HTERT RPE-1 (cell line): Measurements from ENCODE around the gene TNFRSF12A.

Source experiments
- in situ Hi-C: fragments of 300-500 bp; cut with MboI; formaldehyde crosslinking; loops from 4 replicates; pipeline ENCODE4 v1.14.3; 2020; ENCODE audit warnings: low sequenced_read_pairs

Gene TNFRSF12A

DNA sequence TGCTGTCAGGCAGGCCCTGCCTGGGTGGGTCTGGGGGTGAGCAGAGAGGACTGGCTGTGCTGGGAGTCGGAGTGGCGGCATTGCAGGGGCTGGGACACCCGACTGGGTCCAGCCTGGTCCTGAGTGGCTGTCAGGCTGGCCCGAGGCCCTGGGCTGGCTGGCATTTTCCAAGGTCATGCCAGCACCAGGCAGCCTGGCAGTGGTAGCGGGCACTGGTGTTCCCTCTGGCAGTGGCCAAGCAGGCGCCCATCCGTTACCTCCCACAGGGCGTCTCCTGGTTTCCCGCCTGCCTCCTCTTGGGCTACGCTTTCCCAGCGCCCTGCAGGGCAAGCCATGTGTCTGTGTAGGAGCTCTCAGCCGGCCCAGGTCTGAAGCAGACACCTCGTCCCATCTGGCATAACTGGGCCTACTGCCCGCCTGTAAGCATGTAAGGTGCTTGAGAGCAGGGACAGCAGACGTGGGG, 34.2 kb upstream of the TNFRSF12A start:
- in situ Hi-C loops: no loop called here

DNA sequence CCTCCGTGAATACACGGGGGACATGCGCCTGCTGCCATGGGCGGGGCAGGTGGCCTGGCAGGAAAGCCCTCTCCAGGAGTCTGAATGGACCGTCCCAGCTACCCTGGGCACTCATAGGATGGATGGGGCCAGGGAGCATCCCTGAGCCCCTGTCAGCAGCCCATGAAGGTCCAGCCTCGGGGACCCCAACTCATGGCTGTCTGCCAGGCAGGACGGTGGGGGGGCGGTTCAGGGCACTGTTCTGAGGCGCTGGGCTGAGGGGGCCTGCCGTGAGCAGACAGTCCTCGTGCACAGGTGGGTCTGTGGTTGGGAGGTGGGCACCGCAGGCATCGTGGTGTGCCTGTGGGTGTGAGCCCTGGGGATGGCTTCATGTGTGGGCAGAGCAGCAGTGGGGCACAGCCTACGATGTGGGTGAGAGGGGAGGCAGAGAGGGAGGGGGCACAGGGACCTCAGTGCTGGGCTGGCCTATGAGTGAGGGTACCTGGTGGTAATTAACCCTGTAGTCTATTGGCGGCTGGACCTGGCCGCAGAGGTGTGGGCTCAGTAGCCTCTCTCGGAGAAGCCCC, 33.5 kb upstream of the TNFRSF12A start:
- in situ Hi-C loops: no loop called here

DNA sequence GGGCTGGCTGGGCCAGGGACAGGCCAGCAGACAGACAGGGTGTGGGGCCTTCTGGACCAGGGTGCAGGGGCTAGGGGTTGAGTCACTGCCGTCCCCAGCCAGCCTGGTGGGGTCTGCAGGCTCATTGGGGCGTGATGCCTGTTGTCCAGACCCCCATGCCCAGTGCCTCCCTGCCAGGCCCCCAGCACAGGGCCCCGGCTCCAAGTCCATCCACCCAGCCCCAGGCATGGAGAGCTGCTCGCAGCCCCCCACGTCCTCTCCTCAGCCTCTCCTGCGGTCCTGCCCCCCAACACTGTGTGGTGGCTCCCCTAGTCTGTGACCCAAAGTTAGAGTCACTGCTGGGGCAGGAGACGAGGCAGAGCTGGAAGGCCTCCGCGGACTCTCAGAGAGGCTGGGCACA, 32.9 kb upstream of the TNFRSF12A start:
- in situ Hi-C loops: no loop called here

DNA sequence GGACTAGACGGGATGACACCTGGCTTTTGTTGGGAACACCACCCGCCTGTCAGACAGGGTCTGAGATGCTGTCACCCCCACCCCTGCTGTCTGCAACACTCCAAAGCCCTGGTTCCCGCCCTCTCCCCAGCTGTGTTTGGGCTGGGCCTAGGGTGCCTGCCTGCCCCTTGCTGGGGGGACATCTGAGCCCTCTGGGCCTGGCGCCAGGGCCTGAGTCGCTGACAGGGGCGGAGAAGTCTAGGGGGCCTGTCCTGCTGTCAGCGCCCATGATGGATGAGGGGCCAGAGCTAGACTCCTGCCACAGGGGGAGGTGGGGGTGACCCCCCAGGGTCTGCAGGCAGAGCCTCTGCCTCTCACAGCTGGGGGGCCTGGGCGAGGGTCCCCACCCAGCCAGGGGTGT, 32.3 kb upstream of the TNFRSF12A start:
- in situ Hi-C loops: no loop called here

DNA sequence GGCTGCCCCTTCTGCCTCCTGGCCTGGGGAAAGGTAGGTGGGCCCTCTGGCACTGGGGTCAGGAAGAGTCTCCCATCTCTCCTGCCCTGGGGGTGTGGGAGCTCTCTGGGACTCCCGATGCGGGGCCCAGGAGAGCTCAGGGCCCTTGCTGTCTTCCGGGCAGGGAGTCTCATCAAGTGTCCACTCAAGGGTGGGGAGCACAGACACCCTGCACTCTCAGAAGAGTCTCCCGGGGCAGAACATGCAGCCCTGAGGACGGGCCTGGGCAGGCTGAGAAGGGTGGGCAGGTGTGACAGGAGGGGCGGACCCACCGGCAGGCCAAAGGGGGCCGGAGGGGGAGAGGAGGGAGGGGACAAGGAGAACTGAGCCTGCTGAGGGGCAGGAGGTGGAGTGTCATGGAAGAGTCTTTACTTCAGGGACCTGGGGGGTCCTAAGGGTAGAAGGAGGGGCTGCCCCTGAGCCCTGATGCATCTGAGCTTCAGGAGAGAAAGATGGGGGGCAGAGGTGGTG, 31.5 kb upstream of the TNFRSF12A start:
- in situ Hi-C loops: no loop called here

DNA sequence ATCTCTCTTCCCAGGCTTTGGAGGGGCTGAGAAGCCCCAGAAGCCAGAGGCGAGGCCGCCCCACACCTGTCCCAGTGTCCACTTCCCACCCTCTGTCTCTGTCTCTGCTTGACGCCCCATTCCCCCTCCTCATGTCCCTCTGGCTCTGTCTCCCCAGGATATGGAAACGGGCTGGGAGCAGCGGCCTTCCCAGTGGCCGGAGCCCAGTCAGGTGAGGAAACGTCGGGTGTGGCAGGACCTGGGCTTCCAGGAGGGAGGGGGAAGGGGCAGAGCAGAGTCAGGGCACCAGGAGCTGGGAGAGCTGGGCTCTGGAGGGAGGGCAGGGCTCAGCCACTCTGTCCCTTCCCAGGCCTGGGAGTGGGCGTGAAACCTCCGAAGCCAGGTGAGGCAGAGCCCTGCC, 29.3 kb upstream of the TNFRSF12A start:
- in situ Hi-C loops: no loop called here

DNA sequence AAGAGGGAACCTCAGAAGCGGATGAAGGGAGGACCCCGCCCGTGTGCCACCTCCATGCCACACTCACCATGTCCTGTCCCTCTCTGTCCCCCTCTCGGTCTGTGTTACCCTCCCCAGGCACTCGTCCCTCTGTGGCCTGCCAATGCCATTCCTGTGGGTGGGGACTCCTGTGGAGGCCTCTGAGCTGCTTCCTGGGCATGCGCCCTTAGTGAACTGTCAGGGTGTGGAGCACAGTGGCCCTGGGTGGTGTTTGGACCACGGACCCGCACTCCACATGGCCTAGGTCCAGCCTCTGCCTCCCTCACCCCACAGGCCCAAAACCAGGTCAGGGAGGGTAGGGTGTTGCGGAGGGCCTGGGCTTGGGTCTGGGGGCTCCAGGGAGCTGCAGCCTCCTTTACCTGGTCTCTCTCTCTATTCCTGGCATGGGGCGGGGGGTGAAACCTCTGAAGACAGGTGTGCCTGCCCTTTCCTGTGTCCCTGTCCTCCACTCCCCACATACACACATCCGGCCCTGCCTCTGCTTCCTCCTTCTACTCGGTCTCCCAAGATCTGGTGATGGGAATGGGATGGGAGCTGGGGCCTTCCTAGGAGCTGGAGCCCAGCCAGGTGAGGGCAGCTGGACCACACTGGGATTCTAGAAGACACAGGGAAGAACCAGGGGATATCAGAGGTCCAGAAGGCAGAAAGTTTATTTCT, 28.5 kb upstream of the TNFRSF12A start:
- in situ Hi-C loops: no loop called here

DNA sequence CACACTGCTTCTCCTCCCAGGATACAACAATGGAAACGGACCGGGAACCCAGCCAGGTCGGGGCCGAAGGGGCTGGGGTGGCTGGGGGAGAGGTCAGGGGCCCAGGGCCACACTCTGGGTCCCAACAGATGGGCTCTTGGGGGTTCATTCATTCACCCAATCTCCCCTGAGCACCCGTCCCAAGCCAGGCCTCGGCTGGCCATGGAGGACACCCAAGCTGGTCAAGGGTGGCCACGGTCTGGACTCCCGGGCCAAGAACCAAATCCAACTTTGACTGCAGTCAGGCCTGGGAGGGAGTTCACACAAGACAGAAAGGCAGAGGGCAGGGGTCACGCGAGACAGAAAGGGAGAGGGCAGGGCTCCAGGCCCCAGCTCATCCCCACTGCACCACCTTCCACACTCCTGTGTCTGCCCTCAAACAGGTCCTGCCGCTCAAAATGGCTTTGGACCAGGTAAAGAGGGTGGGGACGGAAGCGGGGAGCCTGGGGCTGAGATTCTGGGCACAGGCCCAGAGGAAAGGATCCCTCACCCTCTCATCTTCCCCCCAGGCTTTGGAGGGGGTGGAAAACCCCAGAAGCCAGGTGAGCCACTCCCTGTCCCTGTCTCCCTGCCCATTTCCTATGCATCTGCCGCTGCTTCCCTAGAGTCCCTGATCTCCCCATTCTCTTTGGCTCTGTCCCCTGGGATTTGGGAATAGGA, 27.6 kb upstream of the TNFRSF12A start:
- in situ Hi-C loops: no loop called here

DNA sequence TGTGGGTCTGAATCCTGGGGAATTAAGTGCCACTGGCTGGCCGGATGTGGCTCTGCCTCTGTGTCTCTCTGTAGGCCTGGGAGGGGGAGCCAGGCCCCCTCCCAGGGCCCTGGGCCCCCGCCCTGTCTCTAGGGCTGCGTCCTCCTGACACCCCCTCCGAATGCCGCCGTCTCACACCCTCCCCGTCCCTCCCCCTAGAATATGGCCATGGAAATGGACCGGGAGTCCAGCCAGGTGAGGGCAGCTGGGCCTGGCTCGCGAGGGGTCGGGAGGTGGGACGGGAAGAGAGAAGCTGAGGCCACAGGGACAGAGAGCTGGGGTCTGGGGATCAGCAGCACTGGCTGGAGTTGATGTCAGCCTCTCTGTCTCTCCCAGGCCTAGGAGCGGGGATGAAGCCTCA, 23.9 kb upstream of the TNFRSF12A start:
- in situ Hi-C loops: no loop called here

DNA sequence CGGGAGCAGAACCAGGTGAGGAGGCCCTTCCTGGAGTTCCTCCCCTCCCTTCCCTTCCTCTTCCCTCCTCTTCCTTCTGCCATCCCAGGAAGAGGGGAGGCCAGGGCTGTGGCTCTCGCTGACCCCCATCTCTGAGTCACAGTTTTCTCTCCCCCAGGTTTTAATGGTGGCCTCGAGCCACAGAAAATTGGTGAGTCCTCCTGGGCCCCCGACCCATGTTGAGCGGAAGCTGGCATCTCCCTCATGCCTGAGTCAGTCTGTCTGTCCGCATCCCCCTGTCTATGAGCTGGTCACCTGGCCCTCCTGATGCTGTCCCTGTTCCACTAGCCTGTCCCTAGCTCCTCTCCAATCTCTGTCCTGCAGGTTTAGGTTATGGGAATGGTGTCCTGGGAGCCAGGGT, 20.2 kb upstream of the TNFRSF12A start:
- in situ Hi-C loops: no loop called here

DNA sequence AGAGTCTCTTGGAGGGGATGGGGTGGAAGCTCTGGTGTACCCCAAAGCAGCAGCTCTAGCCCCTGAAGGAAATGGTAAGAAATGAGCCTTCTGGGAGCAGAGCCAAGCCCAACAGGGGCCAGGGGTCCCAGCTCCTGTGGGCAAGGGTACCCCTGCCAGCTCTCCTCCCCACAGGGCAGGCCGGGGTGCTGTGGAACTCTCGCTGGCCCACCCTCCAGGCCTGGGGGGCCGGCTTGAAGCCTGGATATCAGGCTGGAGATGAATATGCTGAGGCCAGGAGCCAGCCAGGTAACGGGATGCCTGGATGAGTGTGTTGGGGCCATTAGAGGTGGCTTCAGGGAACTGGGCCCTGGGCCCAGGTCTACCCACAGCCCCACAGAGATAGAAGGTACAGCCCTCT, 19.6 kb upstream of the TNFRSF12A start:
- in situ Hi-C loops: no loop called here

DNA sequence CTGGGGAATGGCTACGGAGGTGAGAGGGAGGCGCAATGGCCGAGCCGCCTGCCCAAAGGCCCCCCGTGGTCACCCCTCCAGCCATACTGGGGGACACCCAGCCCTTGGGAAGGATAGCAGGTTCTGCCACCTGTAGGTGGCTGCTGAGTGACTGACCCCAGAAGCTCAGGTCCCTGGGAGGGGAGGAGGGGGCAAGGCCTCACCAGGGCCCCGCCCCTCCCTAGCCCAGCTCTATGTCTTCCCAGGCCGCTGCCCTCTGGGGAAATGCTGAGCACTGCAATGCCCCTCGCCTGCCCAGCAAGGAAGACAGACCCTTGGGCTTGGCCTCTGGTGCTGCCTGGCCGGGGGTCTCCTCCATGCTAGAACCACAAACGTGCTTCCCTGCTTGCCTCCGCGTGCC, 18.9 kb upstream of the TNFRSF12A start:
- in situ Hi-C loops: no loop called here

DNA sequence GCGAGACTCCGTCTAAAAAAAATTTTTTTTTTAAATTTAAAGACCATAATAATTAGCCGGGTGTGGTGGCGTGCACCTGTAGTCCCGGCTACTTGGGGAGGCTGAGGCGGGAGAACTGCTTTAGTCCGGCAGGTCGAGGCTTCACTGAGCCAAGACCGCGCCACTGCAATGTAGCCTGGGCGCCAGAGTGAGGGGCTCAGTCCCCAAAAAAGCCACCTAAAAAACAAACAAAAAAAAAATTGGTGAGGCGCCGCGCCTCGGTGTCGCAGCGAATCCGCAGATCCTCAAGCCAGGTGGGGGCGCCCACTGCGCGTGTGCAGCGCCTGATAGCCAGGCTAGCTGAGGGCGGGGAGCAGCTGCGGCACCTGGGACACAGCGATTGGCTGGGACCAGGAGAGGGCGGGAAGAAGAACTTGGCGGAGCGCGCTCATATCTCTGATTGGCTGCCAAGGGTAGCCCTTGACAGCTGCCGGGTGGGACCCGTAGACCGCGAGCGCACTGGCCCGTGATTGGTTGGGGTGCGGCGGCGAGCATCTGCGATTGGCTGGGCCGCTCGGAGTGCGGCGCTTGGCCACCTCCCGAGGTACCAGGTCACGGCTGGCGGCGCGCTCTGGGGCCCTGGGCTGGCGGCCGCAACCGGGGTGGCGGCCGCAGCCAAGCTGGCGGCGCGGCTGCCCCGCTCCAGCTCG, 16.4 kb upstream of the TNFRSF12A start:
- in situ Hi-C loops: no loop called here

DNA sequence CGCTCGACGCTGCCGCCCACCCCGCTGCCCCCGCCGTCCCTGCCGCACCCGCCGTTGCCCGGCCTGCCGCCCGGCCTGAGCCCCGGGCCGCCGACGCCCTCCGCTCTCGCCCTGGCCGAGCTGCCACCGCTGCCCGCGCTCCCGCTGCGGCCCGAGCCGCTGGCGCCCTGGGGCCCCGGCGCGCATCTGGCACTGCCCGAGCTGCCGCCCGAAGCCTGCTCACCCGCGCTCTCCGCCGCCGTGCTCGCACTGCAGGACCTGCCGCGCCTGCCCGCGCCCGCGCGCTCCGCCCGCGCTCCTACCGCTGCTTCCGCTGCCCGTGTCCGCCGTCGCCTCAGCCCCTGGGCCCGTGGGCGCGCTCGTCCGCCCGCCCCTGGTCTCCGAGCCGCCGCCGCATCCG, 15.8 kb upstream of the TNFRSF12A start:
- in situ Hi-C loops: no loop called here

DNA sequence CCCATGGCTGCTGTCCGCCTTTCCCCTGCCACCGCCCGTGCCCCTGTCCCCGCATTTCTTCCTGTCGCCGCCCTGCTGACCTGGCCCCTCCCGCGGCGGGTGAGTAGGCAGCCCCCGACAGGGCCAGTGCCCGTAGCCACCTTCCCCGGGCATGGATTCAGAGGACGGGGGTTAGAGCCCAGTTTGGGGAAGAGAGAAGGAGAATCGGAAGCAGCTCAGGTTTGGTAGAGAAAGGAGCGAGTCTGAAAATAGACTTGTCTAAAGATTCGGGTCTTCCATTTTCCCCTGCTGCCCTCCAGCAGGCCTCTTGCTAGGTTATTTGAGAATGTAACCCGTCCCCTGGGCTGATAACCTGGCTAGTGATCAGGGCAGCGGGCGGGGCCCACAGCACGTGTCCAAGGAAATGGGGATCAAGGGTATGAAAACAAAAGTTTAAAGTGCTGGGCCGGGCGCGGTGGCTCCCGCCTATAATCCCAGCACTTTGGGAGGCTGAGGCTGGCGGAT, 15.3 kb upstream of the TNFRSF12A start:
- in situ Hi-C loops: no loop called here

DNA sequence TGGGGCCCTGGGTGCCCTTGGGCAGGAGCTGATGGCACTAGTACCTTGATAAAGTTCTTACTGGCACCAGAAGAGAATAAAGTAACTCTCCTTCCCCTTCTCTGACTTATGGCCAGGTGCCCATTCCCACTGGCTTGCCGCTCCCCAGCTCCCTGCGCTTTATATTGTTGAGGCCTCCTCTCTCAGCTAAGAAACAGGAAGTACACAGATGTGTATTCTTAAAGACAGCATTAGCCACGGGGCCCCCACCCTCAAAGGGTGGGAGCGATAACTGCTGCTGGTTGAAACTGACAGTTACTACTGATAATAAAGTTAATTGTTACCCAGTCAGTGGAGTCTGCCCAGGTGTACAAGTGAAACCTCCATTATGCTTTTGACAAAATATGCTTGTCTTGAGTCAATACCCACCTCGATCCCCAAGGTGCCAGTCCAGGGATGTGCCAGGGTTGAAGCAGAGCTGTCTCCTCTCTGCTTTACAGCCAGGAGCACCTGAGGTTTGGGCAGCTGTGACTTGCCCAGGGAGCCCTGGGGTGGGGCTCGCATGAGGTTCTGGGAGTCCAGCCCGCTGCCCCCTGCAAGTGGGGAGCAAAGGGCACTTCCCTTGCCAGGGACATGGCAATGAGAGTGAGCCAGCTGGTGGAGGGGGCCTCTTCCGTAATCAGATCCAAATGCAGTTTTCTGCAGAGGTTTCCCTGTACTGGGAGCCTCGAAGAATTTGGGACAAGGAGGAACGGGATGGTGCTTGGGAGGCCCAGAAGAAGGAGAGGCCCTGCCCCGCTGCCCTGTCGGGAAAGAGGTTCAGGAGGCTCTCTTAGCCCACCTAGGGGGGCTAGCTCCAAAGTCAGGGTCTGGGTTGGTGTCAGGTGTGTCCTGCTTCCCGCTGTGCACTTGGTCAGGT, 12.9 kb upstream of the TNFRSF12A start:
- in situ Hi-C loops: no loop called here

DNA sequence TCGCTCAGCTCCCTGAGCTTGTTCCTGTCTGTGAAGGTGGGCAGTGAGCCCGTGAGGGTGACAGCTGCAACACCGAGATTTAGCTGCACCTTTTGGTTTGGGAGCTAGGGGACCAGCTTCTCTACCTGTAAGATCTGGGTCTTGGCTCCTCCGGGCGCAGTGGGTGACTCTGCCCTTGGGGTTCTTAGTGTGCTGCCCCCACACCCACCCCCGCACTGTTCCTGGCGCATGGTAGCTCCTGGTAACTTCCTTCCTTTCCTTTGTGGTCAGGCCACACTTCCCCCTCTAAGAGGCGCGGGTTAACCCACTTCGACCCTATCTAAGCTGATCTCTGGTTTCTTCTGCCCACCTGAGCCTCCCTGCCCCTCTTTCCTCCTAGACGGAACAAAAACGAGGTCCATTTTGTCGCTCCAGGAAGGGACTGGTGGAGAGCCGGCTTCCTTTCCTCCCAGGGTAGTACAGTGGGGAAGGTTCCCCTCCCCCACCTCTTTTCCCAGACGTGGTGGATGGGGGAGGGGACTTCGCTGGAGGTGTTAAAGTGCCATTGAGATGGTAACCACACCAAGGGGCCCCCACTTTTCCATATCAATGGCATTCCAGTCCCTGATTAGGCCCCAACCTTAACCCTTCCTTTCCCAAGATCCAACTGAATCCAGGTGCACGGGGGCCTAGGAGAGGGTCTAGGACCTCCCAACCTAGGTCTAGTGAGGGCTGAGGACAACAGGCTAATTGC, 12.0 kb upstream of the TNFRSF12A start:
- in situ Hi-C loops: no loop called here

DNA sequence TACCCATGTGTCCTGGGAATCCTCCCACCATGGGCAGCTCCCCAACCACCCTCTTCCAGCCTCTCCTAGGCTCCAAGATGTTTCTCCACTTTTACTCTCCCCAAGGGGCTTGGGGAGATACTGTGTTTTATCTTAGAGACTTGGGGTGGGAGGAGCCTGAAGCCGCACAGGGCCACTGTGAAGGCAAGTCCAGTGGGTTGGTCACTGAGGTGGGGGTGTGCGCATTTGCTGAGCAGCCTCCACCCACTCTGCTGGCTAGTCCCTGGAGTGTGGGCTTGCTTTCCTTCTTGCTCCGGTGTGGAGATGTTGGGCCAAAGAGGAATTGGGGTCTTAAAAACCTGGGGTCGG, 11.5 kb upstream of the TNFRSF12A start:
- in situ Hi-C loops: no loop called here

DNA sequence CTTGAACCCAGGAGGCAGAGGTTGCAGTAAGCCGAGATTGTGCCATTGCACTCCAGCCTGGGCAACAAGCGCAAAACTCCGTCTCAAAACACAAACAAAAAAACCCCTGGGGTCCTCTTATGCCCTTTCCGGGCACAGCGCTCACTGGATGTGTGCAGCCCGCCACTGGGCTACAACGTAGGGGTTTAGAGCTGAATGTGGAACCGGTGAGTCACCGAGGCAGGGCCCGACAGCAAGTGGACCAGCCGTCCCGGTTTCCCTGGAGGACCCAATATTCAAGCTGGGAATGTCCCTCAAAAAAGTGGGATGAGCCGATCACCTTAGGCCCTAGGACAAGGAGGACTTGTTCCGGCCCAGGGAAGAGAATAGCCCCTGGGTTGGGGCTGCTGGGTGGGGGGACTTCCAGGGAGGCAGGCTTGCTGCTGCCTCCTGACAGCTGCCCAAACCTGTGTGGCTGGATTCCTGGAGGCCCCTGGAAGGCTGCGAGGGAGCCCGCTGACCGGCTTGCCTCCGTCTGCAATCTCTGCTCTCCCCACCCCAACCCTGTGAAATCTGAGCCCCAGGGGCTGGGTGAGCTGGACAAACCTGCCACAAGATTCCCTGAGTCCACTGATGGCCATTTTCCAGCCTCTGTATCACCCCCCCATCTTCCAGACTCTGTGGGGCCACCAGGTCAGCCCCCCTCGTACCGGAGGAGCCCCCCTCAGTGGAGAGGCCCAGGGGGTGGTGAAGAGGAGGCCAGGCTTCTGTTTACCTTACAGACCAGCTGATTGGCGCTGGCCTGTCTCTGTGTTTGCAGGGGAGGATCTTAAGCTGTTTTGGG, 10.4 kb upstream of the TNFRSF12A start:
- in situ Hi-C loops: no loop called here
